GM23338 (cell line): ENCODE measurements around the gene ATG4C. TPM values are rescaled to one million over a fixed set of nuclear protein-coding genes. Genes with fewer than 3 reads are reported as not detected.
"Not testable (repeated sequence)": the region's sequence is repeated elsewhere in the genome, so short reads cannot be mapped to it uniquely, and the experiment has no call there.

Experiments
- ATAC-seq: fragments of 200-7000 bp; cut with Tn5 transposase; 3 replicates; pipeline ENCODE4 v1.9.1; 2020
- DNase-seq: peaks from one replicate; pipeline ENCODE4 v3.0.0-alpha.2; 2015; ENCODE audit warnings: low spot score
- H2AFZ ChIP-seq: fragments of 200-600 bp; sonication (generic); 2 replicates; pipeline ENCODE4 v1.8.0; 2016; ENCODE audit warnings: antibody characterized with exemption, mild to moderate bottlenecking, moderate library complexity
- H3F3A ChIP-seq: fragments of 200-600 bp; sonication (generic); replicated peaks from 2 replicates; pipeline ENCODE4 v1.8.0; 2017; ENCODE audit warnings: antibody characterized with exemption, mixed run types, low read depth
- H3K27ac ChIP-seq: fragments of 200-600 bp; sonication (generic); 2 replicates; pipeline ENCODE4 v1.6.1; 2016; ENCODE audit warnings: low read depth
- H3K27me3 ChIP-seq: fragments of 200-600 bp; sonication (generic); 2 replicates; pipeline ENCODE4 v1.8.0; 2016; ENCODE audit warnings: mild to moderate bottlenecking, mixed run types, moderate library complexity; ENCODE audit not compliant: insufficient read depth
- H3K36me3 ChIP-seq: fragments of 200-600 bp; sonication (generic); 2 replicates; pipeline ENCODE4 v1.8.0; 2016; ENCODE audit warnings: mild to moderate bottlenecking; ENCODE audit not compliant: insufficient read depth
- H3K4me1 ChIP-seq: fragments of 200-600 bp; sonication (generic); 2 replicates; pipeline ENCODE4 v1.8.0; 2016; ENCODE audit warnings: mild to moderate bottlenecking, moderate library complexity; ENCODE audit not compliant: insufficient read depth
- H3K4me2 ChIP-seq: fragments of 200-600 bp; sonication (generic); 2 replicates; pipeline ENCODE4 v1.7.1; 2017; ENCODE audit warnings: mixed run types
- H3K4me3 ChIP-seq: fragments of 200-600 bp; sonication (generic); 2 replicates; pipeline ENCODE4 v1.6.1; 2016; ENCODE audit warnings: mixed run types
- H3K79me2 ChIP-seq: fragments of 200-600 bp; sonication (generic); replicated peaks from 2 replicates; pipeline ENCODE4 v1.8.0; 2017; ENCODE audit warnings: mild to moderate bottlenecking; ENCODE audit not compliant: insufficient read depth
- H3K9me2 ChIP-seq: fragments of 200-600 bp; sonication (generic); 2 replicates; pipeline ENCODE4 v1.8.0; 2017; ENCODE audit not compliant: insufficient read depth
- H4K20me1 ChIP-seq: fragments of 200-600 bp; sonication (generic); replicated peaks from 2 replicates; pipeline ENCODE4 v1.8.0; 2017; ENCODE audit warnings: mild to moderate bottlenecking; ENCODE audit not compliant: insufficient read depth
- H3K27ac Mint-ChIP-seq: 2 replicates; pipeline ENCODE4 v1.8.0; 2020; ENCODE audit warnings: inconsistent platforms, mild to moderate bottlenecking, moderate library complexity, mixed read lengths
- H3K27me3 Mint-ChIP-seq: 3 replicates; pipeline ENCODE4 v1.8.0; 2022; ENCODE audit warnings: low read depth, mild to moderate bottlenecking, moderate library complexity, mixed read lengths, inconsistent platforms; ENCODE audit not compliant: insufficient read depth, poor library complexity
- H3K36me3 Mint-ChIP-seq: 3 replicates; pipeline ENCODE4 v1.8.0; 2021; ENCODE audit warnings: low read depth, mild to moderate bottlenecking, inconsistent platforms, moderate library complexity, mixed read lengths
- H3K4me1 Mint-ChIP-seq: 3 replicates; pipeline ENCODE4 v1.8.0; 2020; ENCODE audit warnings: mild to moderate bottlenecking, inconsistent platforms, mixed read lengths
- H3K4me3 Mint-ChIP-seq: 3 replicates; pipeline ENCODE4 v1.8.0; 2021; ENCODE audit warnings: moderate library complexity, mild to moderate bottlenecking, inconsistent platforms, mixed read lengths
- H3K9me3 Mint-ChIP-seq: 3 replicates; pipeline ENCODE4 v1.8.0; 2020; ENCODE audit warnings: moderate library complexity, mild to moderate bottlenecking, inconsistent platforms, mixed read lengths
- CTCF ChIP-seq, 2 experiments: fragments of 200-600 bp in 1 of 2; sonication (generic) in 1 of 2; conservative IDR thresholded peaks; 2 replicates each; pipeline versions ENCODE4 v1.5.1 to v1.6.1; 2016 to 2017; ENCODE audit warnings: antibody characterized with exemption in 2 of 2, low read depth in 2 of 2, mild to moderate bottlenecking in 2 of 2, moderate library complexity in 1 of 2
- ETS1 ChIP-seq: IDR thresholded peaks from 2 replicates; pipeline ENCODE4 v1.6.1; 2016; ENCODE audit warnings: antibody characterized with exemption
- EZH2phosphoT487 ChIP-seq: fragments of 200-600 bp; sonication (generic); IDR thresholded peaks from one replicate; pipeline ENCODE4 v1.8.1; 2018; ENCODE audit warnings: antibody characterized with exemption; ENCODE audit not compliant: unreplicated experiment
- JUNB ChIP-seq: IDR thresholded peaks from one replicate; pipeline ENCODE4 v1.6.1; 2016; ENCODE audit warnings: antibody characterized with exemption; ENCODE audit not compliant: unreplicated experiment
- NANOG ChIP-seq: IDR thresholded peaks from 2 replicates; pipeline ENCODE4 v1.6.1; 2016; ENCODE audit warnings: antibody characterized with exemption, borderline replicate concordance
- POLR2AphosphoS5 ChIP-seq: IDR thresholded peaks from 2 replicates; pipeline ENCODE4 v1.6.1; 2016; ENCODE audit warnings: antibody characterized with exemption, low read depth
- STAT1 ChIP-seq: IDR thresholded peaks from one replicate; pipeline ENCODE4 v1.6.1; 2016; ENCODE audit warnings: antibody characterized with exemption; ENCODE audit not compliant: unreplicated experiment
- ZNF114 ChIP-seq: fragments of 250-450 bp; sonication (Bioruptor Pico); IDR thresholded peaks from 2 replicates; pipeline ENCODE4 v1.5.0; 2020; ENCODE audit warnings: mild to moderate bottlenecking, moderate library complexity
- ZNF331 ChIP-seq: fragments of 250-450 bp; sonication (Bioruptor Pico); IDR thresholded peaks from 2 replicates; pipeline ENCODE4 v1.5.0; 2020; ENCODE audit warnings: low read depth, mild to moderate bottlenecking, moderate library complexity
- polyA plus RNA-seq: library from polyadenylated mRNA; unstranded; fragments of >200 nt; fragmentation: Nextera tagmentation; extraction: Ambion mirVana; gene quantifications from 2 replicates; pipeline ENCODE4 v1.2.1, GENCODE V29; 2016
- total RNA-seq: library from RNA; depleted of rRNA; stranded (reverse); fragments of >200 nt; shearing (Covaris generic); gene quantifications from 2 replicates; pipeline ENCODE4 v1.2.3, GENCODE V29; 2014

ATG4C gene
- total and polyA plus RNA-seq, 2 experiments from 2014 or later: 15.7 to 18.6 TPM

- H3K4me2 ChIP-seq, H3K36me3 ChIP-seq, DNase-seq, H3K27ac Mint-ChIP-seq, H3K27me3 ChIP-seq, H3K4me3 Mint-ChIP-seq, H2AFZ ChIP-seq, H4K20me1 ChIP-seq, H3K4me1 ChIP-seq, H3K9me2 ChIP-seq, H3F3A ChIP-seq, H3K79me2 ChIP-seq, H3K27me3 Mint-ChIP-seq, H3K27ac ChIP-seq, ATAC-seq, H3K4me3 ChIP-seq: not testable (repeated sequence)
- peaks cover 14% of the 10 kb centered on the region for H3K4me1 Mint-ChIP-seq
- H3K36me3 Mint-ChIP-seq: peaks cover 40% of the 10 kb centered on the region
- H3K9me3 Mint-ChIP-seq: peaks cover 38% of the 10 kb centered on the region
These were observed 21.9 kb upstream of the ATG4C start for GRCh38 chr1:62762027-62762426.

DNA sequence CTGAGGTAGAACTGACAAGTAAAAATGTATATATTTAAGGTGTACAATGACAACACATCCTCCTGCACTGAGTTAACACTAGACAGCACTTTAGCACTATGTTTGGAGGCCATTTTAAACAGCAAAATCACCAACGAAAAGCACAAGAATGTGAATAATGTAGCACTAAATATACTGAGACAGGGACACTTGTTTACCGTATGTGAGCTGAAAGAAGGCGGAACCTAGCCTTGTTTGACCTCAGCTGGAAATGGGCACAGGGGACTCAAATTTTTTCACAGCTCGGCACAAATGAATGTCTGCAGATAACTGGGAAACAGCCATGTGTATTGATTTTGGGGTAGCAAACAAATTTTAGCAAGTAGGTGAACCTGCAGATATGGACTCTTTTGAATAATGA, 18.0 kb upstream of the ATG4C start:
- Mint-ChIP-seq H3K36me3 (peaks cover 11% of the 10 kb centered on the region), H3K4me3 (no peak overlapping the region), H3K27me3 (peaks cover 2% of the 10 kb centered on the region), H3K27ac (no peak overlapping the region), H3K4me1 (peaks cover 6% of the 10 kb centered on the region), H3K9me3 (peaks cover 12% of the 10 kb centered on the region)
- ATAC-seq (no peak), DNase-seq (peak; percentile 11)
- Histone ChIP-seq H3F3A (no peaks in the 10 kb centered on the region), H3K27ac (no peak overlapping the region), H3K4me1 (no peaks in the 10 kb centered on the region), H3K36me3 (0 out of 2 replicates have a peak, but pooled peaks cover 2% of the 10 kb centered on the region), H4K20me1 (no peaks in the 10 kb centered on the region), H2AFZ (no peak overlapping the region), H3K27me3 (no peaks in the 10 kb centered on the region), H3K9me2 (no peaks in the 10 kb centered on the region), H3K4me3 (no peak overlapping the region), H3K4me2 (no peak overlapping the region), H3K79me2 (no peaks in the 10 kb centered on the region)
- TF ChIP-seq ETS1 (no peak), POLR2AphosphoS5 (no peak), JUNB (no peak)

DNA sequence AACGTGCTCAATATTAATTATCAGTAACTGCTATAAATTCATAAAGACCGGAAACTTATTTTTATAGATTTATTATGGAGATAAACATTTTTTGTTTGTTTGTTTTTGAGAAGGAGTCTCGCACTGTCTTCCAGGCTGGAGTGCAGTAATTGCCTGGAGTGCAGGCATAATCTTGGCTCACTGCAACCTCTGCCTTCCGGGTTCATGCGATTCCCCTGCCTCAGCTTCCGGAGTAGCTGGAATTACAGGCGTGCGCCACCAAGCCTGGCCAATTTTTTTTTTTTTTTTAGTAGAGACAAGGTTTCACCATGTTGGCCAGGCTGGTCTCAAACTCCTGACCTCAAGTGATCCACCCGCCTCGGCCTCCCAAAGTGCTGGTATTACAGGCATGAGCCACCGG, 15.4 kb upstream of the ATG4C start:
- not testable (repeated sequence) for H3K9me3 Mint-ChIP-seq, H3K4me3 Mint-ChIP-seq

DNA sequence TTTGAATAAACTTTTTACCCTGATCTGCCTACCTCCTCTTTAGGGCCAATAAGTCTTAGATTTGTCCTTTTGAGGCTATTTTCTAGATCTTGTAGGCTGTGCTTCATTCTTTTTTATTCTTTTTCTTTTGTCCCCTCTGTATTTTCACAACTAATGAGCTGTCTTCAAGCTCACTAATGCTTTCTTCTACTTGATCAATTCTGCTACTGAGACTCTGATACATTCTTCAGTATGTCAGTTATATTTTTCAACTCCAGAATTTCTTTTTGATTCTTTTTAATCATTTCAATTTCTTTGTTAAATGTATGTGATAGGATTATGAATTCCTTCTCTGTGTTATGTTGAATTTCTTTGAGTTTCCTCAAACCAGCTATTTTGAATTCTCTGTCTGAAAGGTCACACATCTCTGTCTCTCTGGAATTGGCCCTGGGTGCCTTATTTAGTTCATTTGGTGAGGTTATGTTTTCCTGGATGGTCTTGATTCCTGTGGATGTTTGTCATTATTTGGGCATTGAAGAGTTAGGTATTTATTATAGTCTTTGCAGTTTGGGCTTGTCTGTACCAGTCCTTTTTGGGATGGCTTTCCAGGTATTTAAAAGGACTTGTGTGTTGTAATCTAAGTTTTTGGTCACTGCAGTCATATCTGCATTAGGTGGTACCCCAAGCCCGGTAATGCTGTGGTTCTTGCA, 11.2 kb upstream of the ATG4C start:
- no peak overlapping the region for H3K4me3 Mint-ChIP-seq
- Histone ChIP-seq H4K20me1 (no peaks in the 10 kb centered on the region), H2AFZ (no peak overlapping the region), H3K9me2 (no peaks in the 10 kb centered on the region), H3F3A (no peaks in the 10 kb centered on the region), H3K4me1 (0 out of 2 replicates have a peak, but pooled peaks cover under 1% of the 10 kb centered on the region), H3K4me3 (no peak overlapping the region), H3K36me3 (no peaks in the 10 kb centered on the region), H3K27ac (no peak overlapping the region), H3K4me2 (no peak overlapping the region), H3K27me3 (no peaks in the 10 kb centered on the region), H3K79me2 (no peaks in the 10 kb centered on the region)
- H3K4me1 Mint-ChIP-seq: peaks cover 5% of the 10 kb centered on the region
- ATAC-seq (no peak), DNase-seq (no peak)
- H3K36me3 Mint-ChIP-seq: no peaks in the 10 kb centered on the region
- no peaks in the 10 kb centered on the region for H3K9me3 Mint-ChIP-seq
- H3K27me3 Mint-ChIP-seq: no peaks in the 10 kb centered on the region
- H3K27ac Mint-ChIP-seq: no peak overlapping the region
- TF ChIP-seq EZH2phosphoT487 (no peak), JUNB (no peak), ZNF331 (CRISPR knock-in tag) (no peak), ZNF114 (no peak), NANOG (no peak), STAT1 (no peak), ETS1 (no peak), CTCF (conservative IDR thresholded peaks at IDR 0.05; ENCODE audit: low read depth in 2 of 2) (no peak)

More for the DNA sequence above, 15.4 kb upstream of the ATG4C start:
- not testable (repeated sequence) for H4K20me1 ChIP-seq, H3K4me1 ChIP-seq, H3K27ac Mint-ChIP-seq, DNase-seq, H3K4me3 ChIP-seq, H3K27me3 ChIP-seq, H3K79me2 ChIP-seq, H3K4me1 Mint-ChIP-seq, H2AFZ ChIP-seq, H3K27ac ChIP-seq, H3F3A ChIP-seq, H3K36me3 ChIP-seq, H3K27me3 Mint-ChIP-seq, H3K36me3 Mint-ChIP-seq, ATAC-seq, H3K4me2 ChIP-seq, H3K9me2 ChIP-seq
